ENCODE data around the gene MYO1D. TPM values are rescaled to one million over a fixed set of nuclear protein-coding genes. Genes with fewer than 3 reads are reported as not detected.

MYO1D gene
- total and polyA plus RNA-seq, 8 donors: 11.6 to 727 (median 73.4) TPM

DNA sequence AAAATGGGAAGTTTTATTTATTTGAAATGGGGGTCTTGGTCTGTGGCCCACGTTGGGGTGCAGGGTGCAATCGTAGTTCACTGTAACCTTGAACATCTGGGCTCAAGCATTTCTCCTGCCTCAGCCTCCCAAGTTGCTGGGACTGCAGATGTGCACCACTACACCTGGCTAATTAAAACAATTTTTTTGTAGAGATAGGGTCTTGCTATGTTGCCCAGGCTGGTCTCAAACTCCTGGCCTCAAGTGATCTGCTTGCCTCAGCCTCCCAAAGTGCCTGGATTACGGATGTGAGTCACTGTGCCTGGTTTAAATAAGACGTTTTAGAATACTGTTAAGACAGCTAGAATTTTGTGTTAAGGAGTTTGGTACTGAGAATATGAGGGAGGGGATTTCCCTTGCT is 416.9 kb downstream of the MYO1D start:
- no peak overlapping the region for H3K27ac ChIP-seq
- H3K9me3 ChIP-seq: no peaks in the 10 kb centered on the region
- no peak for TF ChIP-seq POLR2A (IDR thresholded peaks at IDR 0.05)
- TF ChIP-seq, protein P1, sequence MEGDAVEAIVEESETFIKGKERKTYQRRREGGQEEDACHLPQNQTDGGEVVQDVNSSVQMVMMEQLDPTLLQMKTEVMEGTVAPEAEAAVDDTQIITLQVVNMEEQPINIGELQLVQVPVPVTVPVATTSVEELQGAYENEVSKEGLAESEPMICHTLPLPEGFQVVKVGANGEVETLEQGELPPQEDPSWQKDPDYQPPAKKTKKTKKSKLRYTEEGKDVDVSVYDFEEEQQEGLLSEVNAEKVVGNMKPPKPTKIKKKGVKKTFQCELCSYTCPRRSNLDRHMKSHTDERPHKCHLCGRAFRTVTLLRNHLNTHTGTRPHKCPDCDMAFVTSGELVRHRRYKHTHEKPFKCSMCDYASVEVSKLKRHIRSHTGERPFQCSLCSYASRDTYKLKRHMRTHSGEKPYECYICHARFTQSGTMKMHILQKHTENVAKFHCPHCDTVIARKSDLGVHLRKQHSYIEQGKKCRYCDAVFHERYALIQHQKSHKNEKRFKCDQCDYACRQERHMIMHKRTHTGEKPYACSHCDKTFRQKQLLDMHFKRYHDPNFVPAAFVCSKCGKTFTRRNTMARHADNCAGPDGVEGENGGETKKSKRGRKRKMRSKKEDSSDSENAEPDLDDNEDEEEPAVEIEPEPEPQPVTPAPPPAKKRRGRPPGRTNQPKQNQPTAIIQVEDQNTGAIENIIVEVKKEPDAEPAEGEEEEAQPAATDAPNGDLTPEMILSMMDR (IDR thresholded peaks at IDR 0.05): no peak
- no peak for TF ChIP-seq EP300 (IDR thresholded peaks at IDR 0.05)
- TF ChIP-seq POLR2AphosphoS5 (IDR thresholded peaks at IDR 0.05): no peak
- WGBS, 5 donors: 93 to 94% (median 93%) methylated on average over 4 of the region's 4 CpGs
- no peak for DNase-seq
- peaks cover 54 to 95% (median 94%) of the 10 kb centered on the region in 4 donors for H3K36me3 ChIP-seq
- no peak overlapping the region for H3K4me3 ChIP-seq
- no peaks in the 10 kb centered on the region for H3K4me1 ChIP-seq
- H3K27me3 ChIP-seq: no peaks in the 10 kb centered on the region
- intact Hi-C loops (cut with DNase I; ENCODE audit: low total_unique reads): no loop called here

DNA sequence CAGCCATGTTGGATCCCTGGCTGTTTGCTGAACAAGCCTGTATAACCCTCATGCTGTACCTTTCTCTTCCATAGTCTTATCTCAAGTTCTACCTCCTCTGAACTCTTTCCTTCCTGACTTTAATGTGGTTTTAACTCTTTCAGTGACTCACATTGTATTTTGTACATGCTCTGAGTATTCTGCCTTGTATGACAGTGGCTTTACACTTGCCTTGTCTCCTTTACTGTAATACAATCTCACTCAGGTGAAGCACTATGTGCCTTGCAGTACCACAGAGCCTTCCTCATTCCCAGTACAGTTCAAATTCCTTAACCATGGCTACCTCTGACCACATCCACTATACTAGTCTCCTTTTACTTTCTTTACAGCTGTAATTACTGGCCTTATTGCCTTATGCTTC is 418.6 kb downstream of the MYO1D start:
- TF ChIP-seq POLR2A (IDR thresholded peaks at IDR 0.05) (no peak), EP300 (IDR thresholded peaks at IDR 0.05) (no peak), POLR2AphosphoS5 (IDR thresholded peaks at IDR 0.05) (no peak)
- TF ChIP-seq, protein P1 (IDR thresholded peaks at IDR 0.05): no peak
- Histone ChIP-seq H3K27me3 (no peaks in the 10 kb centered on the region), H3K4me3 (no peak overlapping the region), H3K36me3 (peaks cover 55 to 95% (median 94%) of the 10 kb centered on the region in 4 donors), H3K4me1 (no peaks in the 10 kb centered on the region), H3K9me3 (no peaks in the 10 kb centered on the region), H3K27ac (no peak overlapping the region)
- no peak for DNase-seq
- intact Hi-C loops (cut with DNase I; ENCODE audit: low total_unique reads): no loop called here

DNA sequence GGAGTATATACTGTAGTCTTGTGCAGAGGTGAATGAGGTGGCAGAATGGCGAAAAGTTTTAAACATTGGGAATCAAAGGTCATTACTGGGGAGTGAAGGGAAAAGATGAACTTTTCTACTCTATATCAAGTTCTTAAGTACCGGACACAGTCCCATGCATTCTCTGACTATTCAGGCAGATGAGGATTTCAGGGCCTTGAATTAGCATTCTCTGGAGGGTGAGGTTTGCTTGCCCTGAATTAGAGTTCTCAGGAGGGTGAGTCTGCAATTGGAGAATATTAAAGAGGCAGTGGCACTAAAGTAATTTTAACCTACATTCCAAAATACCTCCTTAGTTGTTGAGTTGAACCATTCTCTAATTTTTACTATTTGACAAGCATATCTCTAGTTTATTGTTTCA is 423.6 kb downstream of the MYO1D start:
- Histone ChIP-seq H3K36me3 (peaks cover 48 to 100% (median 99%) of the 10 kb centered on the region in 4 donors), H3K4me3 (no peak overlapping the region), H3K4me1 (no peaks in the 10 kb centered on the region), H3K9me3 (no peaks in the 10 kb centered on the region), H3K27ac (no peak overlapping the region), H3K27me3 (no peaks in the 10 kb centered on the region)
- no peak for DNase-seq
- TF ChIP-seq, protein P1 (IDR thresholded peaks at IDR 0.05): no peak
- TF ChIP-seq POLR2AphosphoS5 (IDR thresholded peaks at IDR 0.05) (no peak), EP300 (IDR thresholded peaks at IDR 0.05) (no peak), POLR2A (IDR thresholded peaks at IDR 0.05) (no peak)
- WGBS, 5 donors: 91 to 98% (median 94%) methylated on average over 2 of the region's 2 CpGs
- intact Hi-C loops (cut with DNase I; ENCODE audit: low total_unique reads): no loop called here

DNA sequence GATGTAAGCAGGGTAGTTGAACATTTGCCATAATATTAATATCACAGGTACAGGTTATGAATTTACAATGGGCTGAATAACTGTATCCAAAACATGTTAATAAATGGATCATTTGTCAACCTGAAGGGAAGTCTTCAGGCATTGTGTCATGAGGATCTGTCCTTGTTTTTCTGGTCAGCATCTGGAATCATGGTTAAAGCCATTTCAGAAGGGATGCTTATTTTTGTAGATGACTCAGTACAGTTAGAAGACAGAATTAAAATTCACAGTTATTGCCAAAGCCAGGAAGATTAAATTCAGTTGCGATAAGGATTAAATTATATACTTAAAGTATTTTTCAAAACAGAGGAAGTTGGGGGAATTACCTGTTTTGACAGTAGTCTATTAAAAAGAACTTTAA is 424.6 kb downstream of the MYO1D start:
- no peak overlapping the region for H3K4me3 ChIP-seq
- DNase-seq: no peak
- 93 to 100% (median 96%) methylated on average over 1 of the region's 1 CpG for WGBS, 5 donors
- H3K27me3 ChIP-seq: no peaks in the 10 kb centered on the region
- TF ChIP-seq POLR2A (IDR thresholded peaks at IDR 0.05) (no peak), EP300 (IDR thresholded peaks at IDR 0.05) (no peak), POLR2AphosphoS5 (IDR thresholded peaks at IDR 0.05) (no peak)
- TF ChIP-seq, protein P1 (IDR thresholded peaks at IDR 0.05): no peak
- H3K4me1 ChIP-seq: peaks cover 0 to 2% (median under 1%) of the 10 kb centered on the region in 4 donors
- no peaks in the 10 kb centered on the region for H3K9me3 ChIP-seq
- peaks cover 57 to 100% (median 99%) of the 10 kb centered on the region in 4 donors for H3K36me3 ChIP-seq
- no peak overlapping the region for H3K27ac ChIP-seq
- intact Hi-C loops (cut with DNase I; ENCODE audit: low total_unique reads): no loop called here
